Breast epithelium (tissue), 3 donors: ENCODE measurements around the gene FZD7.

Experiments
- CTCF ChIP-seq, 3 donors: fragments of 450-650 bp; IDR thresholded peaks; one replicate each; pipeline ENCODE4 v1.5.1; 2016 to 2017; ENCODE audit warnings: antibody characterized with exemption in 3 of 3, mild to moderate bottlenecking in 3 of 3, moderate library complexity in 3 of 3
- POLR2A ChIP-seq: fragments of 450-650 bp; IDR thresholded peaks from one replicate; pipeline ENCODE4 v1.6.1; 2016; ENCODE audit warnings: antibody characterized with exemption, mild to moderate bottlenecking, moderate library complexity
- POLR2AphosphoS5 ChIP-seq, 3 donors: sonication (generic); formaldehyde crosslinking; IDR thresholded peaks; one replicate each; pipeline ENCODE4 v1.6.1; 2017; ENCODE audit warnings: antibody characterized with exemption in 3 of 3

- TF ChIP-seq POLR2AphosphoS5 (IDR thresholded peaks at IDR 0.05), result no peak
- TF ChIP-seq CTCF (IDR thresholded peaks at IDR 0.05), result no peak
- TF ChIP-seq POLR2A, result no peak
Measured at GRCh38 chr2:202039278-202040078, 5.8 kb downstream of the FZD7 start.
